ENCODE measurements around the gene FRAS1.
"Not testable (repeated sequence)": the region's sequence is repeated elsewhere in the genome, so short reads cannot be mapped to it uniquely, and the experiment has no call there.

FRAS1 gene

DNA sequence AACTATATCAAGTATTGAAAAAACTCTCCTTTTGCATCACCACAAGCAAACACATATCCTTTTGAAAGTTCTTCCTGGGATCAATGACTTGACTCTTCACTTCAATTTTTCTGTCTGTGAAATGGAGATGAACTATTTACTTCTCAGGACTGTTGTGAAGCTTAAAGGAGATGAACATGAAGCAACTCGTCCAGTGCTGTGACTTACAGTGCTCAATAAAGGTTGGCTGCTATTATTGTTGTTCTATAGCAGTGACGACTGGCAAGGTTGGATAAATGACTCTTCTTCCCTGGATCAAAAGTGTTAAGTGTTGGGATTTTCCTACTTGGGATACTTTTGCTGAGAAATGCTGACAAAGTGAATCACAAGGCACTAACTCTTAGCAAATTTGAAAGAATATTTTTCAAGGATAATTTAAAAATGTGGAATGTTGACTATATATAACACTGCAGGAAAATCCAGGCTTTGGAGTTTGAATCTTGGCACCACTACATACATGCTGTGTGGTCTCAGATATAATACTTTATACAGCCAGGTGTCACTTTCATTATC is 13.7 kb downstream of the FRAS1 start:
- no peaks in the 10 kb centered on the region for H3K36me3 Mint-ChIP-seq (ENCODE audit: low read depth)
- H3K27ac Mint-ChIP-seq = no peak overlapping the region
- H3K9me3 Mint-ChIP-seq = no peaks in the 10 kb centered on the region
- H3K4me3 Mint-ChIP-seq = no peak overlapping the region
- H3K4me1 Mint-ChIP-seq (ENCODE audit: low read depth) = no peaks in the 10 kb centered on the region
- no peak for DNase-seq (ENCODE audit: low spot score)
- peaks cover 10% of the 10 kb centered on the region for H3K27me3 Mint-ChIP-seq (ENCODE audit: low read depth)

DNA sequence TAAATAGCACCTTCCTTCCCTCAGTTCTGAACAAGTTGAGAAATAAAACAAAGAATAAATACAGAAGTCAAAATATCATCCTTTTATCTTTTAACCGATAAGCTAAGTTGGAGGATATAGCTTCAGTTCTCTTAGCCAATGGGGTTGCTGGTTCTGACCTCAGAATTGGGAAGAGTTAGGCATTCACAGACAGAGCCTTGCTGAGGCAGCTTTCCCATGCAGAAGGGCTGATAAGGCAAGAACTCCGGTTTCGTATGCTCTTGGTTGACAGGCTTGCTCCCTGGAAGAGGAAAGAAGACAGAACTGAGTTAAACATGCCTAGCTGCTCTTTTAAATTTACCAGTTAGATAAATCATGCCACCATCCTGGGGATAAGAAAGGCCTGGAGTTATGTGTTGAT is 17.6 kb downstream of the FRAS1 start:
- no peaks in the 10 kb centered on the region for H3K4me1 Mint-ChIP-seq (ENCODE audit: low read depth)
- no peak overlapping the region for H3K27ac Mint-ChIP-seq
- H3K36me3 Mint-ChIP-seq (ENCODE audit: low read depth) = no peaks in the 10 kb centered on the region
- H3K27me3 Mint-ChIP-seq (ENCODE audit: low read depth) = peaks cover 15% of the 10 kb centered on the region
- DNase-seq (ENCODE audit: low spot score) = no peak
- H3K4me3 Mint-ChIP-seq = no peak overlapping the region
- no peaks in the 10 kb centered on the region for H3K9me3 Mint-ChIP-seq

DNA sequence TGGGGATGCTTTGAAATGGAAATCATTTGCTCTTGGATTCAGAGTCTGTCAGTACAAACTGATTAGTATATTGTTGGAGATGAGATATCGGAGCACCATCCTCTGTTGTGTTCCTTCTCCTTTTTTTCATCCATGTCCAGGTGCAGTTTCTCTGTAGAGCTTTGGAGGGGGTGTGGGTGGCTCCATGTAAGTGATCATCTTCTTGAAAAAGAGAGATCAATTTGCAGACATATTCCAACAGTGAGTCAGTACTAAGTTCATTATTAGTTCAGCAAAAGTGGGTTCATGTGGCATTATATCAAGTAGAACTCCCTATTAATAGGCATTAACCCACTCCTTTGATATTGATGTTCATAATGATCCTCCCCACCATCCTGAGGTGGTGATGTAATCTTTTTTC is 18.9 kb downstream of the FRAS1 start:
- Mint-ChIP-seq H3K27me3 (ENCODE audit: low read depth) (peaks cover 11% of the 10 kb centered on the region), H3K4me3 (no peak overlapping the region), H3K4me1 (ENCODE audit: low read depth) (no peaks in the 10 kb centered on the region), H3K27ac (no peak overlapping the region), H3K36me3 (ENCODE audit: low read depth) (no peaks in the 10 kb centered on the region), H3K9me3 (no peaks in the 10 kb centered on the region)
- no peak for DNase-seq (ENCODE audit: low spot score)

DNA sequence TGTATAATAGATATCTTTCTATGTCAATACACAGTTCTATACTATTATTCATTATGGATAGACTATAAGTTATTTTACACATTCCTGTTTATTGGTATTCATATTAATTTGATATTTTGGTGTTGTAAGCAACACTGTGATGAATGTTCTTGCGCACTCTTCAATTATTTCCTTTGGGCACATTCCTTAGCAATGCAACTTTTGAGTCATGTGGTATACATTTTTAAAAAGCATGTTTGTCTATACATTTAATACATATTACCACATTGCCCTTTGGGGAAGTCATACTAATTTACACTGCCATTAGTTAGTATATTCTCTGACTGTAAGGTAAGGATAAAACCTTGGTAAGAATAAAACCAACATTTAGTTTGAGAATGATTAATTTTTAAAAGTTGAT is 21.0 kb downstream of the FRAS1 start:
- peaks cover 8% of the 10 kb centered on the region for H3K27me3 Mint-ChIP-seq (ENCODE audit: low read depth)
- no peaks in the 10 kb centered on the region for H3K4me1 Mint-ChIP-seq (ENCODE audit: low read depth)
- no peaks in the 10 kb centered on the region for H3K36me3 Mint-ChIP-seq (ENCODE audit: low read depth)
- H3K9me3 Mint-ChIP-seq = no peaks in the 10 kb centered on the region
- H3K27ac Mint-ChIP-seq = no peak overlapping the region
- no peak for DNase-seq (ENCODE audit: low spot score)
- no peak overlapping the region for H3K4me3 Mint-ChIP-seq

DNA sequence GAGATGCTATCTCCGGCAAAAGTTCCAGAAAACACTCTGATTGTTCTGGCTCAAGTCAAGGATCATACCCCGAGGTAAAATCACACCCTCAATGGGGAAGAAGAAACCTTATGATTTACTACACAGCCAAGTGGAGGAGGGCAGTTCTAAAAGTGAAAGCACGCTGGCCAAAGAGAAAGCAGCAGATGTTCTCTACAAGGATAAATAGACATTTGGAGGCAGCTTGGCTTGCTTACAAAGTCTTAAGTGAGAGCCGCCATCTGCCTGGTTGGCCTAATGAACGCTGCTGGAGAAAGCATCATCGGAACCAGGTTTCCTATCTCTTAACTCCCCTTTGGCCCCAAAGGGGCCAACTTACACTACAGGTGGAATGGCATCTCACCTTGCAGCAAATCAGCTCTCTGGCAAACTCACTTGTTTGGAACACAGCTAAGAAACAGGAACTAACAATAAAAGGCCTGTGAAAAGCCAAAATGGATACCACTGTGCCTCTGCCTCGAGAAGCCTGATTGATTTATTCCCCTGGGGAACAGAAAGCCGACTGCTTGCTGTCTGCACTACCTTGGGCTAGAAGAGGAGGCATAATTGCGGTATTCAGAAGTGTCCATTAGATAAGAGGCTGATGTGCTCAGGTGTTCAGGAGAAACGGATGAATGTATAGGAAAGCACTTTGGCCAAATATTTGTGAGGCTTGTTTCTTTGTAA is 22.8 kb downstream of the FRAS1 start:
- Mint-ChIP-seq H3K27me3 (ENCODE audit: low read depth) (peaks cover 8% of the 10 kb centered on the region), H3K36me3 (ENCODE audit: low read depth) (no peaks in the 10 kb centered on the region), H3K4me3 (no peak overlapping the region), H3K9me3 (no peaks in the 10 kb centered on the region), H3K27ac (no peak overlapping the region), H3K4me1 (ENCODE audit: low read depth) (no peaks in the 10 kb centered on the region)
- DNase-seq (ENCODE audit: low spot score) = no peak

DNA sequence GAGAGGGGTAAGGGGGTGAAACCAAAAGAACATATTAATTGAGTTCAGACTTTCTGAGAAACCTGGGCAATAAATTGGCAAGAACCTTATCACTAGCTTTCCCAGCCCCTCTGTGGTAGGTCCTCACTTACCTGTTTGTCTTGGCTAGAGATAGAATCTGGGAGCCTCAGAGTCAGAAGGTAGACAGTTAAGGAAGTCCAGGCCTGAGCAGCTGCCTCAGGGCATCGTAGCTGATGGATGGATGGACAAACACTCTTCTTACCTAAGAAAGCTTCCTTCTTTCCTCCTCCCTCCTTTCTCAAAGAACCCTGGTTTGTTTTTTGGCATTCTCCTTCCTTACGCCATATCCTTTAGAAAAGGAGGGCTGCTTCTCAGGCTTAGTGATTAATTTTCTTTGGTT is 24.4 kb downstream of the FRAS1 start:
- DNase-seq (ENCODE audit: low spot score) = no peak
- Mint-ChIP-seq H3K27me3 (ENCODE audit: low read depth) (peaks cover 8% of the 10 kb centered on the region), H3K27ac (no peak overlapping the region), H3K4me1 (ENCODE audit: low read depth) (no peaks in the 10 kb centered on the region), H3K9me3 (no peaks in the 10 kb centered on the region), H3K4me3 (no peak overlapping the region), H3K36me3 (ENCODE audit: low read depth) (no peaks in the 10 kb centered on the region)

DNA sequence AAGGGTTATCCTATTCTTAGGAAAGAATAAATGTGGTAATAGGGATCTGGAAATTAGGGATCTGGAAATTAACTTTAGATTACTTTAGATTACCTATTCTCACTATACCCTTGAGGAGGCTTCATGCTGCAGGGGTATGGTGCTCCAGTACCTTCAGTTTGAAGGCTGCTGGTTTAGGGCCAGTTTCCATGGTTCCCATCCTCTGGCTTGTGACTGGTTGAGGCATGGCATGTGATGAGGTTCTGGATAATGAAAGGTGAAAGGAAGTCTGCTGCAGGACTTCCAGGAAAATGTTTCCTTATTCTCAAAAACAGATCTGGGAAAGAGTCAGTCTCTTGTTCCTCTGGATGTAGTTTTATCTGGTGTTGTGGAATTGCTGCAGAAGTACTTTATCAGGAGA is 25.9 kb downstream of the FRAS1 start:
- Mint-ChIP-seq H3K9me3 (no peaks in the 10 kb centered on the region), H3K4me3 (no peak overlapping the region), H3K36me3 (ENCODE audit: low read depth) (no peaks in the 10 kb centered on the region), H3K27ac (no peak overlapping the region), H3K4me1 (ENCODE audit: low read depth) (no peaks in the 10 kb centered on the region), H3K27me3 (ENCODE audit: low read depth) (peaks cover 3% of the 10 kb centered on the region)
- no peak for DNase-seq (ENCODE audit: low spot score)

DNA sequence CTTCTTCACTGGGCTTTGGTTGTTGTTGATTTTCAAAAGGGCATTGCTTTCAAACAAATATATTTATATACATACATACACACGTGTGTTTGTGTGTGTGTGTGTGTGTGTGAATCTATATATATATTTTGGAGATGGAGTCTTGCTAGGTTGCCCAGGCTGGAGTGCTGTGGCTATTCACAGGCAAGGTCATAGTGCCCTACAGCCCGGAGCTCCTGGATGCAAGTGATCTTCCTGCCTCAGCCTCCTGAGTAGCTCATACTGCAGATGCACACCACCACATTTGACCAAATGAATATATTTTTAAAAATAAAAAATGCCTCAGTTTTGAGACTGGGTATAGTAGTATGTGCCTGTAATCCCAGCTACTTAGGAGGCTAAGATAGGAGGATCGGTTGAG is 34.4 kb downstream of the FRAS1 start:
- Mint-ChIP-seq H3K27me3 (ENCODE audit: low read depth) (no peaks in the 10 kb centered on the region), H3K9me3 (no peaks in the 10 kb centered on the region), H3K4me3 (no peak overlapping the region), H3K36me3 (ENCODE audit: low read depth) (no peaks in the 10 kb centered on the region), H3K4me1 (ENCODE audit: low read depth) (no peaks in the 10 kb centered on the region), H3K27ac (no peak overlapping the region)
- DNase-seq (ENCODE audit: low spot score) = no peak

DNA sequence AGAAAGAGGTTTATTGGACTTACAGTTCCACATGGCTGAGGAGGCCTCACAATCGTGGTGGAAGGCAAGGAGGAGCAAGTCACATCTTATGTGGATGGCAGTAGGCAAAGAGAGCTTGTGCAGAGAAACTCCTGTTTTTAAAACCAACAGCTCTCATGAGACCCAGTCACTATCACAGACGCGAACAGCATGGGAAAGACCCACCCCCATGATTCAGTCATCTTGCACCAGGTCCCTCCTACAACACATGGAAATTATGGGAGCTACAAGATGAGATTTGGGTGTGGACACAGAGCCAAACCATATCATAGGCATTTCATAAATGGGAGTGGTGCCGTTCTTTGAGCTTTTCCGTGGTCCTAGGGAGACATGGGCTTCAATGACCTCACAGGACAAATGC is 35.2 kb downstream of the FRAS1 start:
- not testable (repeated sequence) for DNase-seq (ENCODE audit: low spot score); H3K4me3 Mint-ChIP-seq; H3K9me3 Mint-ChIP-seq; H3K27ac Mint-ChIP-seq; H3K36me3 Mint-ChIP-seq (ENCODE audit: low read depth); H3K4me1 Mint-ChIP-seq (ENCODE audit: low read depth); H3K27me3 Mint-ChIP-seq (ENCODE audit: low read depth)

DNA sequence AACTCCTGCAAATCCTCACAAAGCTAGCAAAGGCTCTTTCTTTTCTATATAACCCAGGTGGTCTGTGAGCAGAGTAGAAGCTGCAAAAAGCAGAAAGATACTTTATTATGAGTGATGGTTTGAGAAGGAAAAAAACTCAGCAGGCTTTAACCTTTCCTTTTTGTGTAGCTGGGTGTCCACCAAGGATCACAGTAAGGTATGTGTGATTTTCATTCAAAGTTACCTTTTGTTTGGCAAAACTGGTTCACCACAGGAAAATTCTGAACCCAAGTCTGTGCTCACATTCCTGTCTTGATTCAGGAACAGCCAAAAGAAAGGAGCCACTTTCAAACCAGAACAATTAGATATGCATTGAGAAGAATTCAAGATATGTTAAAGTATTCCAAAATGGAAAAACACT is 35.7 kb downstream of the FRAS1 start:
- H3K4me1 Mint-ChIP-seq (ENCODE audit: low read depth) = no peaks in the 10 kb centered on the region
- H3K27ac Mint-ChIP-seq = no peak overlapping the region
- H3K9me3 Mint-ChIP-seq = no peaks in the 10 kb centered on the region
- H3K4me3 Mint-ChIP-seq = no peak overlapping the region
- no peaks in the 10 kb centered on the region for H3K27me3 Mint-ChIP-seq (ENCODE audit: low read depth)
- no peaks in the 10 kb centered on the region for H3K36me3 Mint-ChIP-seq (ENCODE audit: low read depth)
- no peak for DNase-seq (ENCODE audit: low spot score)

DNA sequence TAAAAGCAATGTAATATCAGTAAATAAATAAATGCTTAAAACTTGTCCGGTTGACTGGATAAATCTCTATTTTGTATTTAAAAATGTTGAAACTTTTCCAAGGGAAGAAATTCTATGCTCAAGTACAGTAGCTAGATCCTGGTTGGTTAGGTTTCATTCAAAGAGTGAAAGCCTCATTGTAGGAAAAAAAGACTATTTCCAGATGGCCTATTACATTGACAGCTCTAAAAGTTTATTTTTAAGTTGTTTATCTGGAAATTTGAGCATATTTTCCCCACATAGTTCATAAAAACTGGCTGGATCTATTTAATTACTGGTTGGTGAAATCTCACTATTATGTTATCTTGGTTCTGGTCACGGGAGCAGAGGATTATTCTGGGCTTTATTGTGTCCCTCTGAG is 38.0 kb downstream of the FRAS1 start:
- H3K36me3 Mint-ChIP-seq (ENCODE audit: low read depth) = no peaks in the 10 kb centered on the region
- no peaks in the 10 kb centered on the region for H3K9me3 Mint-ChIP-seq
- no peak overlapping the region for H3K27ac Mint-ChIP-seq
- no peaks in the 10 kb centered on the region for H3K4me1 Mint-ChIP-seq (ENCODE audit: low read depth)
- no peak for DNase-seq (ENCODE audit: low spot score)
- H3K27me3 Mint-ChIP-seq (ENCODE audit: low read depth) = no peaks in the 10 kb centered on the region
- H3K4me3 Mint-ChIP-seq = no peak overlapping the region

DNA sequence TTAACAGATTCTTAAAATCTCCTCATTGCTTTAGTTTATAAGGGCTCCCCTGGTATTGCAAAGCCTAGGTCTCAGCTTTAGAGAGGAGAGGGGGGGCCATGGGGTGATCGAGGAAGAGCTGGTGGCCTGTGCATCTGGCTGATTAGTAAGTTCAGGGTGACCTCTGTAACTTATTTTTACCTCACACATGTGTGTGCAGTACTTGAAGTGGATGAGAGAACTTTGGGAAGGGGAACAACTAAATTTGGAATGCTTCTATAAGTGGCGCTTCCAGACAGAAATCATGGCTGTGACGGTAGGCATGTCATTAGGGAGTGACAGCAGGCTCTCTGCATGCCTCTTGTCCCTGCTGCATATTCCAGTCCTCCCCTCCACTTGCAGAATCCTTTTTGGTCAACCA is 41.9 kb downstream of the FRAS1 start:
- Mint-ChIP-seq H3K4me1 (ENCODE audit: low read depth) (no peaks in the 10 kb centered on the region), H3K4me3 (no peak overlapping the region), H3K9me3 (no peaks in the 10 kb centered on the region), H3K27ac (no peak overlapping the region), H3K27me3 (ENCODE audit: low read depth) (peaks cover 2% of the 10 kb centered on the region), H3K36me3 (ENCODE audit: low read depth) (no peaks in the 10 kb centered on the region)
- no peak for DNase-seq (ENCODE audit: low spot score)

DNA sequence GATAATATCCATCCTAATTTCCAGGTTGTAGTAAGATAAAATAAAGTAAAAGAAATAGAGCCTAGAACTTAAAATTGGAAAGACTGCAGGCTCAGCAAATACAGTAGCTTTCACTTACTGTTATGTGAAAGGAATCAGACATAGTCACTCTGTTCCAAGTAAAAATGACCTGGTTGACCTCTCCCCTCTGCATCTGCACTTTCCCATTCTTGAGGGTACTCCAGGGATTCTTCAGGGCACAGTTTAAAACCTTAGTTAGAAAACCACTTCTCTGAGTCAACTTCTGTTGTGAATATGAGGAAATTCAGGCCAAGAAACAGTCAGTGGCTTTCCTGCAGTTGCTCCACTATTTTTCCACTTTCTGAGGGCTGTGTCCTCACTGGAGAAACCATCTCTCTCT is 42.9 kb downstream of the FRAS1 start:
- no peaks in the 10 kb centered on the region for H3K9me3 Mint-ChIP-seq
- no peaks in the 10 kb centered on the region for H3K4me1 Mint-ChIP-seq (ENCODE audit: low read depth)
- DNase-seq (ENCODE audit: low spot score) = no peak
- peaks cover 2% of the 10 kb centered on the region for H3K27me3 Mint-ChIP-seq (ENCODE audit: low read depth)
- no peak overlapping the region for H3K4me3 Mint-ChIP-seq
- no peak overlapping the region for H3K27ac Mint-ChIP-seq
- H3K36me3 Mint-ChIP-seq (ENCODE audit: low read depth) = no peaks in the 10 kb centered on the region

DNA sequence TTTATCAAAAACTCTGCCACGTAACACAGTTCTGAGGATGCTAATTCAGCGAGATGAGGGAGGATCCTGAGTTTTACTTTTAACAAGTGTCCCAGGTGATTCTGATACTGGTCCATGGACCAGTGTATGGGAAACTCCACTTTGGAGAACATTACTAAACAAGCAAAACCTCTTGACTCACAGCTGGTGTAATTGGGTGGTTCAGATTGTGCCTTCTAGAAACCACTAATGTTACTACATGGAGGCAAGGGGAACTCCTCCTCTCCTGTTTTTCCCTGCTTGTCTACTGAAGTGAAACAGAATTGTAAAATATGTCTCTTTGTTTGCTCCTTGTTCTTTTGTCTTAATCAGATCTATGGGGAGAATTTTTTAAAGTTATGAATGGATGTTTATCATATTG is 62.6 kb downstream of the FRAS1 start:
- no peak overlapping the region for H3K27ac Mint-ChIP-seq
- no peaks in the 10 kb centered on the region for H3K36me3 Mint-ChIP-seq (ENCODE audit: low read depth)
- H3K4me1 Mint-ChIP-seq (ENCODE audit: low read depth) = no peaks in the 10 kb centered on the region
- no peak overlapping the region for H3K4me3 Mint-ChIP-seq
- H3K27me3 Mint-ChIP-seq (ENCODE audit: low read depth) = no peaks in the 10 kb centered on the region
- H3K9me3 Mint-ChIP-seq = no peaks in the 10 kb centered on the region
- DNase-seq (ENCODE audit: low spot score) = no peak
